Subcutaneous adipose tissue (tissue), 4 donors: ENCODE data around the gene IQCF6. TPM values are rescaled to one million over a fixed set of nuclear protein-coding genes. Genes with fewer than 3 reads are reported as not detected.

Experiments used
- total RNA-seq, 4 donors: library from RNA; depleted of rRNA; stranded (reverse); fragments of >200 nt; gene quantifications; one replicate each; pipeline ENCODE4 v1.1.0, GENCODE V29; 2016
- TF ChIP-seq, protein P1 (sequence below): fragments of 450-650 bp; IDR thresholded peaks from one replicate; pipeline ENCODE4 v1.5.1; 2016; ENCODE audit warnings: low read depth, mild to moderate bottlenecking, control low read depth, antibody characterized with exemption, moderate library complexity

IQCF6 gene
- not detected for total RNA-seq

DNA sequence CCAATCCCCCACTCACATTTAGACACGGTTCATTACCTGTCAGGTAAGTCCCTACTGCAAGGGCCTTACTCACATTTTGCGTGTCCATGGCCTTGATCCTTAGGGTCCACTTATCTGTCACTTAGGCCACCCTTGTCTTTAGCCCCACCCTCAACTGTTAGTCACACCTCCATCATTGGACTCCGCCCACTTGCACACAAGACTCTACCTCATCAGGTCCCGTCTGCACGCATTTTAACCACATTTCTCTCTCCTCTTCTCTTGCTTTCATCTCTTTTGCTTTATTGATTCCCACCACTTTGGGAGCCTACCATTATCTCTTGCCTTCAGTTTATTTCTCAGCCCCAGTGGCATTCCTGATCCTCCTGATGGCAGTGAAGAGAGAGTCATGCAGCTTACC, at the start of gene IQCF6:
TSS of gene IQCF6 (minus strand) at position 101 of the 400 bp plus-strand sequence. CDS start at position 88, 13 bp downstream.
- TF ChIP-seq, protein P1, sequence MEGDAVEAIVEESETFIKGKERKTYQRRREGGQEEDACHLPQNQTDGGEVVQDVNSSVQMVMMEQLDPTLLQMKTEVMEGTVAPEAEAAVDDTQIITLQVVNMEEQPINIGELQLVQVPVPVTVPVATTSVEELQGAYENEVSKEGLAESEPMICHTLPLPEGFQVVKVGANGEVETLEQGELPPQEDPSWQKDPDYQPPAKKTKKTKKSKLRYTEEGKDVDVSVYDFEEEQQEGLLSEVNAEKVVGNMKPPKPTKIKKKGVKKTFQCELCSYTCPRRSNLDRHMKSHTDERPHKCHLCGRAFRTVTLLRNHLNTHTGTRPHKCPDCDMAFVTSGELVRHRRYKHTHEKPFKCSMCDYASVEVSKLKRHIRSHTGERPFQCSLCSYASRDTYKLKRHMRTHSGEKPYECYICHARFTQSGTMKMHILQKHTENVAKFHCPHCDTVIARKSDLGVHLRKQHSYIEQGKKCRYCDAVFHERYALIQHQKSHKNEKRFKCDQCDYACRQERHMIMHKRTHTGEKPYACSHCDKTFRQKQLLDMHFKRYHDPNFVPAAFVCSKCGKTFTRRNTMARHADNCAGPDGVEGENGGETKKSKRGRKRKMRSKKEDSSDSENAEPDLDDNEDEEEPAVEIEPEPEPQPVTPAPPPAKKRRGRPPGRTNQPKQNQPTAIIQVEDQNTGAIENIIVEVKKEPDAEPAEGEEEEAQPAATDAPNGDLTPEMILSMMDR: no peak

DNA sequence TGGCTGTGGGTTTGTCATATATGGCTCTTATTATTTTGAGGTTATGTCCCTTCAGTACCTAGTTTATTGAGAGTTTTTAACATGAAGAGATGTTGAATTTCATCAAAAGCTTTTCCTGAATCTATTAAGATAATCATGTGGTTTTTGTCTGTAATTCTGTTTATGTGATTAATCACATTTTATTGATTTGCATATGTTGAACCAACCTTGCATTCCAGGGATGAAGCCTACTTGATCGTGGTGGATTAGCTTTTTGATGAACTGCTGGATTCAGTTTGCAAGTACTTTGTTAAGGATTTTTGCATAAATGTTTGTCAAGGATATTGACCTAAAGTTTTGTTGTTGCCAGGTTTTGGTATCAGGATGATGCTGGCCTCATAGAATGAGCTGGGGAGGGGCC, 49.3 kb upstream of the IQCF6 start:
- TF ChIP-seq, protein P1: no peak

DNA sequence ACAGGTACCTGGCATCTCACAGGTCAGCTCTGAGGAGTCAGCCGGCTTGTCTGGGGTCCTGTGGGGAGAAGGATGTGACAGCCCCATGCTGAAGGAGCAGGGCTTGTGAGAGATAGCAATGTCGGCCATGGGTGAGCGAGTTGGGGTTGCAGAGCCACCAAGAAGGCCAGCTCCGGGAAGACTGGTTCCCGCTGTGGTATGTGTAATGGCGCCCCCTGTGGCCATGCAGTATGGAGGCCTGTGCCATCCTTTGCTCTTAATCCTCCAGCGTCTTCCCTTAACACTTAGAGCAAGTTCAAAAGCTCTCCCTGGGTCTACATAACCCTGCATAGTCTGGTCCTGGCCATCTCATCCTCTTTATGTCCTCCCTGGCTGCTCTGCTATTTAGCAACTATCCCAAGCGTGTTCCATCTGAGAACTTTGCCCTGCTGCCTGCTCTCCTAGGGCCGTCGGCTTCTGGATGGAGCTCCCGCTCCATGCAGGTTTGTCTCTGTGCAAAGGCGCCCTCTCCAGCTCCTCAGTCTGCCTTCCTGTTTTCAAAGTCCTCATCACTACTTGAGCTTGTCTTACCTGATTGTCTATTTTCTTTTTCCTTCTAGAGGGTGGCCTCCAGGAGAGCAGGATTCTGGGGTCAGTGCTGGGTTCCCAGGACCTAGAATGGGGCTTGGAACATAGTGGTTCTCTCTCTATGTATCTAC, 40.8 kb upstream of the IQCF6 start:
- TF ChIP-seq, protein P1: no peak

DNA sequence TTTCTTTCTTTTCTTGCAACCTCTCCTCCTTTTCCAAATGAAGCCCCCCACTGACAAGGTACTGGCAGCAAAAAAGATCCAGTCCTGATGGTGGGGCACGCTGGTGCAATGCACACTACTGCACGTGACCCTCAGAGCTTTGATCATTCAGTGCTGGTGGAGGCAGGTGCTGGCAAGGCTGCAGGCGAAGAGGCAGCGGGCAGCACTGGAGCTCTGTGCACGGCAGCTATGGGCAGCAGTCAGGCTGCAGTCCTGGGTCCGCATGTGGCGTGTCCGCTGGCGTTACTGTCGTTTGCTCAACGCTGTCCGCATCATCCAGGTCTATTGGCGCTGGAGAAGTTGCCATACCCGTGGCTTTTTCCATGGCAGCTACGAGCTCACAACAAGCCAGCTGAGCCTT, 40.1 kb upstream of the IQCF6 start:
- TF ChIP-seq, protein P1: no peak

DNA sequence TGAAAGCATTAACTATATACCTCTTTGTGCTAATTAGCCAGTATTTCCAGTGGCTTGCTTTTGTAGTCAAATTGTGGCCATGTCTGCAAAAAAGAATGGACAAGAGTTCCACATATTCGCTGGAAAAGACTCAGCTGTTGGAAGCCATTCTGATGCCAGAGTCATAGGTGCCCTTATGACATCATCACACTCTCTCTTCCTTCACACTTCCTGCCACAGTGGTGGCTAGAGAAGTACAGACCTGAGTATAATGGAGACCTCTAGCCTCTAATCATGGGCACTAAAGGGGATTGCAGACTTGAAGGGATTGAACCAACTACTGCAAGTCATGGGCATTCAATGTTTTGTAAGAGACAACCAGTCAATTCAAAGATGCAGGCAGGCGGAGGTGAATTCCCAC, 38.3 kb upstream of the IQCF6 start:
- TF ChIP-seq, protein P1: no peak

DNA sequence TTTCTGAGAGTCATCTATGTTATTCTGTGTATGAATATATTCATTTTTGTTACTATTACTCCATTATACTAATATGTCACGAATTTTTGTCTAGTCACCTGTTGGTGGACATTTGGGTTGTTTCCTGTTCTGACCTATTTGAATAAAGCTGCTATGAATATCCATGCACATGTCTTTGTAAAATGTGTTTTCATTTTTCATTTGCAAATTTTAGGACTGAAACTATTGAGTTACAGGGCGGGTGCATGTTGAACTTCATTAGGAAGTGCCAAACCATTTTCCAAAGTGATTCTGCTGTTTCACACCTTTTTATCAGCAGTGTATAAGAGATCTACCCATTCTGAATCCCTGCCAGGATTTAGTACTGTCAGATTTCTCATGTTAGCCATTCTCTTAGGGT, 37.7 kb upstream of the IQCF6 start:
- TF ChIP-seq, protein P1: no peak

DNA sequence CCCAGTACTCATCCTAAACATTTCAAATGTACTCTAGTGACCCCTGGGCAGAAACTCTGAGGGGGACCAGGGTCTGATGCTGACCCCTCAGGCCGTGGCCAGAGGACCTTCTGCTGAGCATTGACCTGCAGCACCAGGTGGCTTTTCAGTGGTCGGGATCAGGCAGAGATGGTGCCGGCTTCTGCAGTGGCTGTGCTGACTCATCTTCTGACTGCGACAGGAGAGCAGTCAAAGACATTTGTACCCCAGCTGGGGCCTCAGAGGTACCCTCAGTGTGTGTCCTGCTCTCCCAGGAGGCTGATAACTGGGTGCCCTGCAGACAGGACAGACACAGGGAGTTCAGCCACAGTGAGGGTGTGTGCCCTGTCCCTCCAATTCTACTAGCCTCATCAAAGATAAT, 36.6 kb upstream of the IQCF6 start:
- TF ChIP-seq, protein P1: no peak
